Nephron (organoid): ENCODE data around the gene WDR41.
"Not testable (repeated sequence)": the region's sequence is repeated elsewhere in the genome, so short reads cannot be mapped to it uniquely, and the experiment has no call there.

Experiments used
- H3K27ac Mint-ChIP-seq, 3 experiments: 2 replicates each; pipeline ENCODE4 v1.8.0; 2020; ENCODE audit warnings: mixed read lengths in 3 of 3, mild to moderate bottlenecking in 2 of 3, moderate library complexity in 1 of 3
- H3K27me3 Mint-ChIP-seq: 2 replicates; pipeline ENCODE4 v1.8.0; 2021; ENCODE audit warnings: low read depth, mild to moderate bottlenecking, moderate library complexity, mixed read lengths
- H3K36me3 Mint-ChIP-seq: 2 replicates; pipeline ENCODE4 v1.8.0; 2020; ENCODE audit warnings: low read depth, mixed read lengths
- H3K4me1 Mint-ChIP-seq: 2 replicates; pipeline ENCODE4 v1.8.0; 2020; ENCODE audit warnings: mixed read lengths
- H3K4me3 Mint-ChIP-seq, 3 experiments: 2 replicates each; pipeline ENCODE4 v1.8.0; 2020; ENCODE audit warnings: mild to moderate bottlenecking in 3 of 3, mixed read lengths in 3 of 3, moderate library complexity in 2 of 3
- H3K9me3 Mint-ChIP-seq: 2 replicates; pipeline ENCODE4 v1.8.0; 2020; ENCODE audit warnings: mixed read lengths
- CTCF ChIP-seq, 3 experiments: fragments of 200-600 bp; sonication (generic); IDR thresholded peaks; one replicate each; pipeline ENCODE4 v1.5.0; 2021; ENCODE audit warnings: antibody characterized with exemption in 3 of 3; ENCODE audit not compliant: unreplicated experiment in 3 of 3

WDR41 gene

GRCh38 chr5:77390221-77390620 lies 101.9 kb downstream of the WDR41 start:
- H3K27me3 Mint-ChIP-seq, result no peaks in the 10 kb centered on the region
- no peak for TF ChIP-seq CTCF (IDR thresholded peaks at IDR 0.05; ENCODE audit: unreplicated experiment in 3 of 3)
- H3K9me3 Mint-ChIP-seq, result peaks cover 15% of the 10 kb centered on the region
- no peaks in the 10 kb centered on the region for H3K36me3 Mint-ChIP-seq
- no peak overlapping the region for H3K4me3 Mint-ChIP-seq
- no peak overlapping the region for H3K27ac Mint-ChIP-seq
- H3K4me1 Mint-ChIP-seq, result no peaks in the 10 kb centered on the region

- Mint-ChIP-seq H3K9me3 (peaks cover 15% of the 10 kb centered on the region), H3K4me3 (no peak overlapping the region), H3K36me3 (no peaks in the 10 kb centered on the region), H3K4me1 (no peaks in the 10 kb centered on the region), H3K27me3 (no peaks in the 10 kb centered on the region), H3K27ac (no peak overlapping the region)
- TF ChIP-seq CTCF (IDR thresholded peaks at IDR 0.05; ENCODE audit: unreplicated experiment in 3 of 3), result no peak
These were observed 102.4 kb downstream of the WDR41 start for GRCh38 chr5:77389746-77390145.

GRCh38 chr5:77386340-77386739 lies 105.8 kb downstream of the WDR41 start:
- not testable (repeated sequence) for H3K4me1 Mint-ChIP-seq, H3K36me3 Mint-ChIP-seq, H3K4me3 Mint-ChIP-seq, H3K27me3 Mint-ChIP-seq, H3K27ac Mint-ChIP-seq
- peaks cover 18% of the 10 kb centered on the region for H3K9me3 Mint-ChIP-seq

- not testable (repeated sequence) for H3K36me3 Mint-ChIP-seq, H3K27me3 Mint-ChIP-seq, H3K4me1 Mint-ChIP-seq, H3K4me3 Mint-ChIP-seq, H3K27ac Mint-ChIP-seq
- H3K9me3 Mint-ChIP-seq, result peaks cover 15% of the 10 kb centered on the region
These were observed 108.8 kb downstream of the WDR41 start for GRCh38 chr5:77383336-77383735.
